Central memory CD8-positive, alpha-beta T cell (primary cell): ENCODE measurements around the gene SFI1.

Experiments used
- ATAC-seq: fragments of 150-1000 bp; cut with Tn5 transposase; replicated peaks from 2 replicates; pipeline ENCODE4 v1.10.0; 2022; ENCODE audit warnings: mild to moderate bottlenecking, moderate FRiP score, moderate number of reproducible peaks; ENCODE audit not compliant: poor library complexity, severe bottlenecking; ENCODE audit errors: extremely low read depth
- DNase-seq, 2 donors: peaks; one replicate each; pipeline ENCODE4 v3.0.0; 2021; ENCODE audit warnings: low spot score in 2 of 2
- H3K27ac Mint-ChIP-seq: one replicate; pipeline ENCODE4 v1.8.0; 2022; ENCODE audit warnings: low read depth, mild to moderate bottlenecking, moderate library complexity, mixed read lengths
- H3K27me3 Mint-ChIP-seq: one replicate; pipeline ENCODE4 v1.8.0; 2022; ENCODE audit warnings: mixed read lengths
- H3K36me3 Mint-ChIP-seq: one replicate; pipeline ENCODE4 v1.8.0; 2022; ENCODE audit warnings: mild to moderate bottlenecking, moderate library complexity, mixed read lengths; ENCODE audit not compliant: insufficient read depth
- H3K4me1 Mint-ChIP-seq: one replicate; pipeline ENCODE4 v1.8.0; 2022; ENCODE audit warnings: mixed read lengths
- H3K4me3 Mint-ChIP-seq: one replicate; pipeline ENCODE4 v1.8.0; 2022; ENCODE audit warnings: mild to moderate bottlenecking, moderate library complexity, mixed read lengths
- H3K9me3 Mint-ChIP-seq: one replicate; pipeline ENCODE4 v1.8.0; 2022; ENCODE audit warnings: mixed read lengths

SFI1 gene

DNA sequence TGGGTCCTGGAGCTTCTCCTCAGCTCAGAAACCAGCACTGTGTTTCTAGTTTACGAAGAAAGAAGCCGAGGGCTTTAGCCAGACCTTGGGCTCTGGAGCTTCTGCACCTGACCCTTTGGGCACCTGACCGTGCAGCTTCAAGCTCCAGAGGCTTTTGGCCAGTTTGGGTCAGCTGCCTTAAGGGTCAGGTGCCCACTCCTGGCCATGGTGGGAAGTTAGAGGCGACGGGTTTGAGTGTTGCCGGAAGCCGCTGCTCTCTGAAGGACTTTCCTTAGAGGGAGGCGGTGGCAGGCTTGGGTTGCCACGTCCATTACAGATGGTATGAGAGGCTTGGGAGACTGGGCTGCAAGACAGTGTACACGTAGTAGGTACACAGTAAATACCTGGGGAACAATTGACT is 113.4 kb downstream of the SFI1 start:
- Mint-ChIP-seq H3K4me1 (peaks cover 7% of the 10 kb centered on the region), H3K9me3 (no peaks in the 10 kb centered on the region), H3K27ac (no peak overlapping the region), H3K36me3 (peaks cover 34% of the 10 kb centered on the region), H3K27me3 (no peaks in the 10 kb centered on the region), H3K4me3 (no peak overlapping the region)
- DNase-seq, result no peak
- ATAC-seq, result no peak

DNA sequence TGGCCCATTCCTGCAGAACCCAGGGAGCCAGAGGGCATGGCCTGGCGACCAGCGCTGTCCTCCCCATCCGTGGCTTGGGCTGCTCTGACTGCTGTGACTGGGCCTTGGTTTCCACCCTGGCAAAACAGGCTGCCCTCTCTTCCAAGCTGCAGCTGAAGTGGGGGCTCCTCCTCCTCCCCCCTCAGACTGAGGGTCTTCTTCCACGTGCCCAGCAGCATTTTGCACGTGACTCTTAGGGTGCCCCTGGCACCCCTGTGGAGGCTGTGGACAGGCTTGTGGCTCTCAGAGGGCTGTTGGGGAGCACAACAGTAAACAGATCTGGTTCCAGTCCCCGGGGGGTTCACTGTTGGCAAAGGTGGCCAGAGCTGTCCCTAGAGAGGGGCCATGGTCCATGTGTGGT is 114.3 kb downstream of the SFI1 start:
- ATAC-seq, result no peak
- peaks cover 35% of the 10 kb centered on the region for H3K36me3 Mint-ChIP-seq
- H3K27me3 Mint-ChIP-seq, result no peaks in the 10 kb centered on the region
- peaks cover 15% of the 10 kb centered on the region for H3K4me1 Mint-ChIP-seq
- no peak for DNase-seq
- no peaks in the 10 kb centered on the region for H3K9me3 Mint-ChIP-seq
- H3K4me3 Mint-ChIP-seq, result no peak overlapping the region
- no peak overlapping the region for H3K27ac Mint-ChIP-seq

- DNase-seq (no peak), ATAC-seq (no peak)
- Mint-ChIP-seq H3K4me1 (peaks cover 21% of the 10 kb centered on the region), H3K27me3 (no peaks in the 10 kb centered on the region), H3K36me3 (peaks cover 35% of the 10 kb centered on the region), H3K27ac (peak overlapping the region; percentile 65), H3K9me3 (no peaks in the 10 kb centered on the region), H3K4me3 (no peak overlapping the region)
Measured at GRCh38 chr22:31611061-31611760, 114.9 kb downstream of the SFI1 start.

GRCh38 chr22:31612891-31613285 is 116.6 kb downstream of the SFI1 start:
- no peaks in the 10 kb centered on the region for H3K9me3 Mint-ChIP-seq
- no peak overlapping the region for H3K4me3 Mint-ChIP-seq
- peak overlapping the region; percentile 65 for H3K27ac Mint-ChIP-seq
- DNase-seq, result no peak
- no peak for ATAC-seq
- peaks cover 21% of the 10 kb centered on the region for H3K4me1 Mint-ChIP-seq
- H3K27me3 Mint-ChIP-seq, result no peaks in the 10 kb centered on the region
- H3K36me3 Mint-ChIP-seq, result peaks cover 41% of the 10 kb centered on the region

- ATAC-seq (no peak), DNase-seq (no peak)
- Mint-ChIP-seq H3K36me3 (peaks cover 39% of the 10 kb centered on the region), H3K9me3 (no peaks in the 10 kb centered on the region), H3K27ac (peak overlapping the region; percentile 90), H3K27me3 (no peaks in the 10 kb centered on the region), H3K4me1 (peaks cover 21% of the 10 kb centered on the region), H3K4me3 (no peak overlapping the region)
Measured at GRCh38 chr22:31613286-31613903, 117.1 kb downstream of the SFI1 start.

DNA sequence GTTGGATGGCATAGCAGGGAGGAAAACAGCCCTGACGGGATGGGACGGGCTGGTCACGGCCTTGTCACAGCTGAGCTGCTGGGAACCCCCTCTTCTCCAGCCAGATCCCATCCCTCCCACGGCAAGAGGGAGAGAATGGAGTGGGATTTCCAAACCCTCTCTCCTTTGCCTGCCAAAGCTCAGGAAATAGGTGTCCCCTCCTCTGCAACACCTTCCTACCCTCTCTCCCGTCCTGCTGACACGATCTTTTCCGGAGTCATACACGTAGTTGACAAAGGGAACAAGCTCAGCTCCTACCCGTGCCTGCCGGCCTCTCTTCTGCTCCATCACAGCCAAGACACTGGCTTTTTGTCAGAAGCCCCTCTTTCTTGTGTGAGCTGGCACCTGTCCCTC is 117.6 kb downstream of the SFI1 start:
- no peak overlapping the region for H3K4me3 Mint-ChIP-seq
- no peaks in the 10 kb centered on the region for H3K27me3 Mint-ChIP-seq
- H3K4me1 Mint-ChIP-seq, result peaks cover 21% of the 10 kb centered on the region
- H3K9me3 Mint-ChIP-seq, result no peaks in the 10 kb centered on the region
- no peak for ATAC-seq
- H3K27ac Mint-ChIP-seq, result peak overlapping the region; percentile 90
- H3K36me3 Mint-ChIP-seq, result peaks cover 42% of the 10 kb centered on the region
- no peak for DNase-seq

- H3K27ac Mint-ChIP-seq, result peak overlapping the region; percentile 90
- H3K4me3 Mint-ChIP-seq, result peak overlapping the region; percentile 12
- H3K4me1 Mint-ChIP-seq, result peaks cover 21% of the 10 kb centered on the region
- peaks cover 51% of the 10 kb centered on the region for H3K36me3 Mint-ChIP-seq
- no peaks in the 10 kb centered on the region for H3K9me3 Mint-ChIP-seq
- ATAC-seq, result no peak
- H3K27me3 Mint-ChIP-seq, result no peaks in the 10 kb centered on the region
- DNase-seq, result no peak
Measured at GRCh38 chr22:31614781-31615490, 118.6 kb downstream of the SFI1 start.

DNA sequence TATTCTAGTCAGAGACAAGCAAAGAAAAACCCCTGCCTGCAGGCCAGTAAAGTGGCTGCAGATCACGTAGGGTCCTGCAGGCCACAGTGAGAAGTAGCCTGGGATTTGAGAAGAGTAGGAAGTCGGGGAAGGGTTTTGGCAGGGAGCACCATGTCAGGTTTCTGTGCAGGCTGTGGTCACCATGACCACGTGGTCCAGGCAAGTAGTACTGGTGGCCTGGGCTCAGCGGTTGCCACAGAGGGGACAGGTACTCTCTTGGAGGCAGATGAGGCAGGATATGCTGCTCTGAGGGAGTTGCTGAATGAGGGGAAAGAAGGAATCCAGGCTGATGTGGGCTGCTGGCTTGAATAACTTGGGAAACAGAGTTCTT is 119.1 kb downstream of the SFI1 start:
- Mint-ChIP-seq H3K9me3 (no peaks in the 10 kb centered on the region), H3K36me3 (peaks cover 57% of the 10 kb centered on the region), H3K4me1 (peaks cover 21% of the 10 kb centered on the region), H3K27ac (peak overlapping the region; percentile 90), H3K27me3 (no peaks in the 10 kb centered on the region), H3K4me3 (peak overlapping the region; percentile 12)
- ATAC-seq, result no peak
- DNase-seq, result no peak

DNA sequence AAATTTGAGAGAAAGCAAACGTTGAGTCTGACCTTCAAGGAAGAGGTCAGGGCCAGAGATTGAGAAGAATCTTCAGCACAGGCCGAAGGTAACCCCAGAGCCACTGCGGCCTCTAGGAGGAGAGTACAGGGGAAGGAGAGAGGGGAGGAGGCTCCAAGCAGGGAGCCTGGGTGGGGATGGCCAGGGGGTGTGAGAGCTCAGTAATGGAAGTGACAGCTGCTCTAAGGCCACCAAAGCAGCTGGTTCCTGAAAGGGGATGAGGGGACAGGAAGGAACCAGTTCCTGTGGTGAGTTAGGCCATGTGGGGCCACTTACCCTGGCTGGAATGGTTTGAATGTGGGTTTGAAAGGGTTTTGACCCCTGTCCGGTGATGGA is 119.6 kb downstream of the SFI1 start:
- Mint-ChIP-seq H3K4me3 (no peak overlapping the region), H3K27ac (peak overlapping the region; percentile 90), H3K9me3 (no peaks in the 10 kb centered on the region), H3K27me3 (no peaks in the 10 kb centered on the region), H3K36me3 (peaks cover 59% of the 10 kb centered on the region), H3K4me1 (peaks cover 21% of the 10 kb centered on the region)
- DNase-seq (no peak), ATAC-seq (no peak)

- peak overlapping the region; percentile 90 for H3K27ac Mint-ChIP-seq
- DNase-seq, result no peak
Measured at GRCh38 chr22:31616315-31616980, 120.1 kb downstream of the SFI1 start.

GRCh38 chr22:31618057-31618456 is 121.7 kb downstream of the SFI1 start:
- H3K27me3 Mint-ChIP-seq, result no peaks in the 10 kb centered on the region
- no peaks in the 10 kb centered on the region for H3K9me3 Mint-ChIP-seq
- H3K27ac Mint-ChIP-seq, result peak overlapping the region; percentile 77
- peaks cover 21% of the 10 kb centered on the region for H3K4me1 Mint-ChIP-seq
- no peak overlapping the region for H3K4me3 Mint-ChIP-seq
- no peak for ATAC-seq
- peaks cover 54% of the 10 kb centered on the region for H3K36me3 Mint-ChIP-seq
- no peak for DNase-seq

More at GRCh38 chr22:31616315-31616980, 120.1 kb downstream of the SFI1 start:
- no peak for ATAC-seq
- Mint-ChIP-seq H3K36me3 (peaks cover 57% of the 10 kb centered on the region), H3K4me3 (no peak overlapping the region), H3K9me3 (no peaks in the 10 kb centered on the region), H3K27me3 (no peaks in the 10 kb centered on the region), H3K4me1 (peaks cover 21% of the 10 kb centered on the region)

DNA sequence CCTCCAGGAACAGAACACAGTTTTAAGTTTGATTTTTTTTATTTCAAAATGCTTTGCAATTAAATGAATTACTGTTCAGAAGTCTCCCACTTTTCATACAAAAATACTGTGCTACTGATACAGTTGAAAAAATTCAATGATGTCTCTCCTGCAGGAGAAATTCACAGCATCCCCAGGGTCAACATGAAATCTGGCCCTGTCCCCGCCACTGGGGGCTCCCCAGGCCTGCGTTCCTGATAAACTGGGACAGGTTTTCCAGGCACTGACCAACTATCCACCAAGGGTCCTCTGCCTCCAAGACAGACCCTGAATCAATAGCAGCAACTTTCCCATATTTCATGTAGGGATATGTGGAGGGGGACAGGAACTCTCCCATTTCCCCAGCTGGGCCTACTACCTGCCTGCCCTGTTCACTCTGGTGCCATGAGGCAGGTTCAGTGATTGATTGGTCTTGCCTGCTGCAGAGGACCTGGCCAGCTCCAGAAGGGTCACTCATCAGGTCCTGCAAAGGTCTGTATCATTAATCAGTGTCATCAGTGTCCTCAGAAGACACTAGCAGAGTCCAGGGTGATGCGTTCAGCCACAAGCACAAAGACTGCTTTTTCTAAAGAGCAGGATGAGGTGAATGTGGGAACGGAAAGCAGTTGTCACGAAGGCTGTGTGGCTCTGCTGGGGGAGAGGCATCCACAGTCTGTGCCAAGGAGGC is 122.3 kb downstream of the SFI1 start:
- H3K27ac Mint-ChIP-seq, result peak overlapping the region; percentile 76
- no peak for ATAC-seq
- peaks cover 50% of the 10 kb centered on the region for H3K36me3 Mint-ChIP-seq
- DNase-seq, result no peak
- peaks cover 21% of the 10 kb centered on the region for H3K4me1 Mint-ChIP-seq
- no peak overlapping the region for H3K4me3 Mint-ChIP-seq
- H3K9me3 Mint-ChIP-seq, result no peaks in the 10 kb centered on the region
- H3K27me3 Mint-ChIP-seq, result no peaks in the 10 kb centered on the region
